Vagina (tissue), 2 donors: ENCODE data around the gene LMNTD1.

Experiments
- POLR2A ChIP-seq, 2 donors: fragments of 450-650 bp; IDR thresholded peaks; one replicate each; pipeline ENCODE4 v1.6.1; 2017; ENCODE audit warnings: antibody characterized with exemption in 2 of 2, mild to moderate bottlenecking in 2 of 2, moderate library complexity in 2 of 2
- POLR2AphosphoS5 ChIP-seq, 2 donors: sonication (generic); formaldehyde crosslinking; IDR thresholded peaks; one replicate each; pipeline ENCODE4 v1.9.0; 2017; ENCODE audit warnings: antibody characterized with exemption in 2 of 2, mild to moderate bottlenecking in 2 of 2, low read depth in 1 of 2; ENCODE audit not compliant: insufficient read depth in 1 of 2
- TF ChIP-seq, protein P1 (sequence below), 3 experiments: fragments of 450-650 bp in 2 of 3; fragments of 200-600 bp in 1 of 3; sonication (generic) in 1 of 3; IDR thresholded peaks; one replicate each; pipeline ENCODE4 v1.5.1; 2017 to 2019; ENCODE audit warnings: antibody characterized with exemption in 3 of 3, mild to moderate bottlenecking in 2 of 3, moderate library complexity in 2 of 3

DNA sequence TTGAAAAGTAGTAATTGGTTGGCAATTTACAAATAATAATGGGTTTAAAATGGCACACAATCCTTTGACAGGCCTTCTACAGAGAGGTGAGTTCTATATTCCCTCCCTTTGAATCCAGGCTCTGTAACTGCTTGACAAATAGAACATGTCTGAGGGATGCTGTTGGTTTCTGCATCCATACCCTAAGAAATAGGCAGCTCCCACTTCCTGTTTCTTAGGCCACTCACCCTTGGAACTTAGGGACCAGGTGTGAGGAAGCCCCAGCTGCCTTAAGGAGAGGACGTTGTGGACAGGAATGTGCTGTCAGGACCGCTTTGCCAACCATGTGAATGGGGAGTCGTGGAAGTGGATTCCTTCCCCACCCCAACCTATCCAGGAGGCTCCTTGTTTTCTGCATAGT lies 59.4 kb downstream of the LMNTD1 start:
- TF ChIP-seq POLR2AphosphoS5 (IDR thresholded peaks at IDR 0.05; ENCODE audit: insufficient read depth in 1 of 2, low read depth in 1 of 2) (no peak), POLR2A (IDR thresholded peaks at IDR 0.05) (no peak)
- TF ChIP-seq, protein P1, sequence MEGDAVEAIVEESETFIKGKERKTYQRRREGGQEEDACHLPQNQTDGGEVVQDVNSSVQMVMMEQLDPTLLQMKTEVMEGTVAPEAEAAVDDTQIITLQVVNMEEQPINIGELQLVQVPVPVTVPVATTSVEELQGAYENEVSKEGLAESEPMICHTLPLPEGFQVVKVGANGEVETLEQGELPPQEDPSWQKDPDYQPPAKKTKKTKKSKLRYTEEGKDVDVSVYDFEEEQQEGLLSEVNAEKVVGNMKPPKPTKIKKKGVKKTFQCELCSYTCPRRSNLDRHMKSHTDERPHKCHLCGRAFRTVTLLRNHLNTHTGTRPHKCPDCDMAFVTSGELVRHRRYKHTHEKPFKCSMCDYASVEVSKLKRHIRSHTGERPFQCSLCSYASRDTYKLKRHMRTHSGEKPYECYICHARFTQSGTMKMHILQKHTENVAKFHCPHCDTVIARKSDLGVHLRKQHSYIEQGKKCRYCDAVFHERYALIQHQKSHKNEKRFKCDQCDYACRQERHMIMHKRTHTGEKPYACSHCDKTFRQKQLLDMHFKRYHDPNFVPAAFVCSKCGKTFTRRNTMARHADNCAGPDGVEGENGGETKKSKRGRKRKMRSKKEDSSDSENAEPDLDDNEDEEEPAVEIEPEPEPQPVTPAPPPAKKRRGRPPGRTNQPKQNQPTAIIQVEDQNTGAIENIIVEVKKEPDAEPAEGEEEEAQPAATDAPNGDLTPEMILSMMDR (IDR thresholded peaks at IDR 0.05) = no peak
